Hypothalamus (tissue), 51 donors: Measurements from ENCODE around the gene VSTM4.

Experiments
- DNase-seq, 51 donors: peaks; one replicate each; lab custom pipeline; 2025; lab: John Stamatoyannopoulos, UW

Gene VSTM4

DNA sequence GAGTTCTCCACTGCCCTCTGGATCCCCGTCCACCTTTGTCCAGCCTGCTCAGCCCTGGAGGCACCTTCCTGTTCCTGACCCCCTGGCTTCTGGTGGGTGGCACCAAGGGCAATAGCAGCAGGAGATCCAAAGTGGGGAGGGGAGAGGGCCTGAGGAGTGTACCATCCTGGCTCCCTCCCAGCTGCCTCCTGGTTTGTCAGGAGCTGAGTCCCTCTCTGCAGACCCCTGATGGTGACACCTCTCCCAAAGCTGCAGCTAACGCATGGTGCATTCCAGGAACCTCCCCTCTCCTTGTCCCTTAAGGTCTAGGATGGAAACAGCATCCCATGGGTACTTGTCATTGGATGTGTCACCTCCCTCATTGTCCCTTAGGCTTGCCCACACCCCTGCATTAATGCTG lies 39.6 kb downstream of the VSTM4 start:
- DNase-seq: no peak

DNA sequence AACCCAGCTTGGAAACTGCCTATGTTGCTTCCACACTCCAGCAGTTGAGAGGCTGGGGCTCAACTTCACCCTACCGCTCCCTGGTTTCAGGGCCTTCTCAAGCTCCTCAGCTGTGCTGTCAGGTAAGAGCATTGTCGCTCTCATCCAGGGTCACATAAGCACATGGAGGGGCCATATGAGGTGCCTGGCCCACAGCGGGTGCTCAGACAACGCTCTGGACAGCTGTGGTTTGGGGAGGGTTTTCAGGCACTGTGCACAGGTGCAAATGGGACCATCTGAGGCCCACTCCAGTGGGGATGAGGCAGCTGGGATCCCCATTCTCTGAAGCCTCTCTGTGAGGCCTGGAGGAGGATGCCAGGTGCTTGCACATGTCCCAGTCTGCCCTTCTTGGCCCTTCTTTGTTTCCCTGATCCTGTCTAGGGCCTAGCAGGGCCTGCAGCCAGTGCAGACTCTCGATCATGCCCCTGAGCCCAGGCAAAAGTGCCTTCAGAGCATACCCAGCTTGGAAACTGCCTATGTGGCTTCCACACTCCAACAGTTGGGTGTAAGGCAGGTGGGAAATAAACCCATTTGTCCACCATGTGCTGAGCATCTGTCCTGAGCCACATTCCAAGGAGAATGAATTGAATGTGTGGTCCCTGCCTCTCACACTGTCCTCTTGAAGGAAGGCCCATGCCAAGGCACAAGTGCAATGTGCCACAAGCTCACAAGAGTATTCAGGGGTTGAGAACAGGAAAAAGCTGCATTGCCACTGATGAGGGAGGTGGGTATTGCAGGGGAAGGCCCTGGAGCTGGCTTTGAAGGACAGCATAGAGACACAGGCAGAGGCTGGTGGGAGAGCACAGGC lies 40.3 kb downstream of the VSTM4 start:
- no peak for DNase-seq

DNA sequence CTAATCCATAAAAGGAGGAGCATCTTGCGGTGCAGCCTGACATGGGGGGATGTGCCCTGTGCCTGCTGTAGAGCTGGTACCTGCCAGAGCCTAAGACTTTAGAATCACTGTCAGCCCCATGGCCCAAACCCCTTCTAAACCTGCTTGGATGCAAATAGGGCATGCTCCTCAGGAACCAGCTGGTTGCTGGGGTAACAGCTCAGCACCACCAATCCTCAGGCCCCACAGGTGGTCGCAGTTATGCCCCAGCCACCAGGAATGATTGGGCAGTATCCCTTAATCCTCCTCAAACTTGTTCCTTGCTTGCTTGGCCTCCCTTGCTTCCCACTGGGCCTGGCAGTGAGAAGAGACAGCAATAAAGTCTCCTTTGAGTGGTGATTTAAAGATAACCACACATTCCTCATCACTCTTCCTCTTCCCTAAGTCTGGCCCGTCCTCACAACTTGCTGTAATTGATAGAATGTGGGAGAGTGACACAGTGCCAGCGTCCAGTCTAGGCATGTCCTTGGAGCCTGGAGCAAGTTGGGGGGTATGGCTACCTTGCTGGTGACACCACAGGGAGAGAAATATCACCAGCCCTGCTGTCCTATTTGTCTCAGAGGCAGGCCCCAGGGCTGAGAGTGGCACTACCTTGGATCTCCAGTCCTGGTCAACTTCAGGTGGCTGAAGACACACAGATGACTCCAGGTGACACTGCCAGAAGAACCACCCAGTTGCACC lies 43.0 kb downstream of the VSTM4 start:
- DNase-seq: no peak

DNA sequence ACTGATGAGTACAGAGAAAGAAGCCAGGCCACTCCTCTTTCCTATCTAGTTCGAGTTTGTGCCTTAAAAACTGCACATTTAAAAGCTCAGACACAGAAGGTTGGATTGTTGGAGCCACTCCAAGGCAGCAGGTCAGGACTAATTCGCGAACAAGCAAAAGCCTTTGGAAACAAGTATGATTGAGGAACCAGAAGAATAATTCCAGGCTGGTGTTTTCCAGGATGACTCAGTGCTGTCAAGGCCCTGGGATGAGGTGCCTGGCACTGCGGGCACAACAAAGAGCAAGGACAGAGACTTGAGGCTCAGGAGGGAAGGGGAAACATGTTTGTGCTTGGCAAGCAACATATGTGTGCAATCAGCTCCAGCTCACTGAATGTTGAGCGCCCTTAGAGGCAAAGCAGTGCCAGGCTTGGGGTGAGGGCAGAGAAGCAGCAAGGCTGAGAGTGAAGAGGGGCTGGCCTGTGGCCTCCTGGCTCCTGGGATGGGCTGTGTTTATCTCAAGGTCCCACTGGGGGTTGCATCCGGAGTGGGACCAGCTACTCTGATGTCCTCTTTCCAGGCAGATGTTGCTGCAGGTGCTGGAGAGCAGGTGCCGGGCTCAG lies 44.1 kb downstream of the VSTM4 start:
- no peak for DNase-seq

DNA sequence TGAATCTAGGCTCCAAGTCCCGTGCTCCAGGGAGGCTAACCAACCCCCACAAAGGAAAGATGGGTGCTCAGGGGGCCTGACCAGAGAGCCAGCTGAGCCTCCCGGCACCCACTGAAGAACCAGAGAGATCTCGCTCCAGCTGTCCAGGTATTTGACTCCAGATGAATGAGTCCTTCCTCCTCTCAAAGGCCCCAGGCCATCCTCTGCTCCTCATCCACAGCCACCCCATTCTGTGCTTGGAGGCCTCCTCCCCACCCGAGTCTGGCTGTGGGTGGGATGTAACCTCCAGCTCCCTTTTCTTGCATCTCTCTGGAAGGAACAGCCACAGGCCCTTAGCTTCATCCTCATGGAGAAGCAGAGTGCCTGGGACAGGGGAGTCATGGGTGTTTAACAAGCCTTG lies 44.6 kb downstream of the VSTM4 start:
- no peak for DNase-seq

DNA sequence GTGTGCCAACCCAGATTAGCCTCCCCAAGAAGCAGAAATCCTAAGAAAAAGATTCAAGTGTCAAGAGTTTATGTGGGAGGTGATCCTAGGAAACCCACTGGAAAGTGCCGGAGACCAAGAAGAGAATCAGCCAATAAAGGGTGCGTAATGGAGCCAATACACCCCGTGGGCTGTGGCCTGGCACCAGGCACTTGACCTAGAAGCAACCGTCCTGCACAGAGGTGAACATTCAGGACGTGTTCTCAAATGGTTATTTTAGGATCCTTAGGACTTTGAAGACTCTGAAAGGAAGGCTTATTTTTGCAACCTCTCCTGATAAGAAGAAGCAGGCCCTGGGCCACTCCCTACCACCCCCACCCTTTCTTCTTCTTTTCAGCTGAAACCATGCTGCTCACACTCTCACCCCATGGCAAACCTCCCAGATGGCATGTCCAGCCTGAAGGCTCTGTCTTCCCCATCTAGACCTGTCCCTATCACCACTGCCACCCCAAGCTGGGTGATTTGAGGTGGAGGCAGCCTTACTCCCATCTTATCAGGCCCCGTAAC lies 46.6 kb downstream of the VSTM4 start:
- DNase-seq: no peak

DNA sequence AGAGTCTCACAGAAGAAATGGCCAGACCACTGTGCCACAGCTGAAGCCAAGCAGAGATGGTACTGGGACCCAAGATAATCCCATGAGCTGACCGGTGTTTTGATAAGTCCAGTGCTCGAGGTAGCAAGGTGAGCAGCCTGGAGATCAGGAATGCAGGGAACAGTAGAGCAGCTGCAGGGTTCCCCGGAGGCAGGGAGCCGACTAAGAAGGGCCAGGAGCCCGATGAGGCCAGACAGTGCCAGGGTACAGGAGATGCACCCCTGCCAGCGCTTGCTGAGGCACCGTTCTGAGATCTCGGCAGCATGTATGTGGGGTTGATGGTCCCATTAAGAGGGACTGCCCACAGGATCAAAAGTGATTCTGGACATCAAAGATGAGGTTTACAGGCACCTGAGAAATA lies 47.1 kb downstream of the VSTM4 start:
- DNase-seq: no peak

DNA sequence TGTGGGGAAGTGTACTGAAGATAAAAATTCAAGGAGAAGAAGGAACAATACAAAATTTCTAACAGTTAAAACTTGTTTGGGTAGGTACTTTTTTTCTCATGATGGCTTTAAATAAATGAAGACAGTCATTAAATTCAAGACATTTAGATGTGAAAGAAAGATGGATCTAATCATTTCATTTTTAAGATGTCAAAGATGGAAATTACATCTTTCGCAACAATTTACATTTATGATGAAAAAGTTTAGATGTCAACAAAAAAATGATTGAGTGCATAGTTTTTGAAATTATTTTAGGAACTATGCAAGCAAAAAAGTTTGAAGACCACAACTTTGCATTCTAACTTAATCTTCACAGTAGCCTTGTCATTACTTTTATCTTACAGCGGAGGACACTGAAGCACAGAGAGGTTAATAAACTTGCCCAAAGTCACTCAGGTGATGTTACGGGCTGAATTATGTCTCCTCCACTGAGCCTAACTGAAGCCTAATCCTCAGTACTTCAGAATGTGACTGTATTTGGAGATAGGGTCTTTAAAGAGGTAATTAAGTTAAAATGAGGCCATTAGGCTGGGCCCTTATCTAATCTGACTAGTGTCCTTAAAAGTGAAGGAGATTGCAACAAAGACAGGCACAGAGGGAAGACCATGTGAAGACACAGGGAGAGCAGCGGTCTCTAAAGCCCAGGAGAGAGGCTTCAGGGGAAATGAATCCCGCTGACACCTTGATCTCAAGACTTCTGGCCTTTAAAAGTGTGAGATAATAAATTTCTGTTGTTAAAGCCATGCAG lies 48.2 kb downstream of the VSTM4 start:
- DNase-seq: no peak

DNA sequence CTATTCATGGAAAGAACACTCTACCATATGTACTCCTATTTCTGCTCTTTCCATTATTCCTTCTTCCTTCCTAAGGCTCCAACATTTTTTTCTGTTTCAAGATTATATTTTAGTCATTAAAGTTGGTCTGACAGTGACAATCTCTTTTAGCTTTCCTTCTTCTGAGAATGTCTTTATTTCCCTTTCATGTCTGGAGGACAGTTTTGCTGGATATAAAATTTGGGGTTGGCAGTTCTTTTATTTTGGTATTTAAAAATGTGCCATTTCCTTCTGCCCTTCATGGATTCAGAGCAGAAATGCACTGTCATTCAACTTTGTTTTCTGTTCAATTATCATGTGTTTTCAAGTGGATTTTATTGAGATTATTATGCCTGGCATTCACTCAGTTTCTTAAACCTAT lies 53.1 kb downstream of the VSTM4 start:
- DNase-seq: no peak

DNA sequence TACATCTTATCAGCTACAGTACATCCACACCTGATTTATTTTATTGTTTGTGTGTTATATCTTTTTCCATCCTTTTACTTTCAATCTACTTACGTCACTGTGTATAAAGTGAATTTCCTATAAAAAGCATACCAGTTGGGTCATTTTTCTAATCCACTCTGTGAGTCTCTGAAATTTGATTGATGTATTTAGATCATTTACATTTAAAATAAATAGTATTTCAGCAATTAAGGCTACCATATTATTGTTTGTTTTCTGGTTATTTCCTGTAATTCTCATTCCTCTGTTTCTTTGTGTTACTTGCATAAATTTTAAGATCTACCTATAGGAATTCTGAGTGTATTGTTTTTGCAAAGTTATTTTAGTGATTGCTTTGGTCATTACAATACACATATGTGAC lies 53.7 kb downstream of the VSTM4 start:
- no peak for DNase-seq

DNA sequence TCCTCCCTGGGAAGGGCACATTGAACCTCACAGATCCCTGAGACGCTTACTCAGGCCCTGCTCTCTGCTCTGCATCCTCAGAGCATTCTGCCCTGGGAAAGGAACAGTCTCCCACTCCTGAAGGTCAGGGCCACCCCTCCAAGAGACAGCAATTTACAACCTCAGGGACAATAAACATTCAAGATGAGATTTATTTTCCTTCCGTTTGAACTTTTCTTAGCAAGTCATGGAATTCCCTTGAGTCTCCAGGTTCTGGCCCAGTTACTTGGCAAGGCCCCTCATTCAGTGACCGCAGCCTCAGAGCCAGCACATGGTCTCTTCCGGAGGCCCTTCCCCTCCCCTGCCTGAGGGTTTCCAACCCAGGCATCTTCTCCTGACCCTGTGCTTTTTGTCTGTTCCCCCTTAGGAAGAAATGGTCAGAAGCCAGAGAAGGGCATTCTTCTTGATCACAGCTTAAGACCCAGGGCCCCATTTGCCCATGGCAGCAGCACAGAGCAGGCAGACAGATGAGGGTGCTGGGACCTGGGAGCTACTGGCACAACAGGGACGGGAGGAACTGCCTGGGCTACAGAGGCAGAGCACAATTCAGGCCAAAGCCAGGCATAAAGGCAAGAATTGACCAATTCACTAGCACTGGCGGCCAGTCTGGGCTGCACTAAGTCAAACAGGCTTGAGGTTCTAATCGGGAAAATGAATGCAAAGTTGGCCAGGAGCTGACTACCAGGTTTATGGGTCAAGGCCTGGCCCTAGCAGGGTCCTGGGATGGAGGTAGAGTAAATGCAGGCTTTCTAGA lies 56.7 kb downstream of the VSTM4 start:
- DNase-seq: no peak

DNA sequence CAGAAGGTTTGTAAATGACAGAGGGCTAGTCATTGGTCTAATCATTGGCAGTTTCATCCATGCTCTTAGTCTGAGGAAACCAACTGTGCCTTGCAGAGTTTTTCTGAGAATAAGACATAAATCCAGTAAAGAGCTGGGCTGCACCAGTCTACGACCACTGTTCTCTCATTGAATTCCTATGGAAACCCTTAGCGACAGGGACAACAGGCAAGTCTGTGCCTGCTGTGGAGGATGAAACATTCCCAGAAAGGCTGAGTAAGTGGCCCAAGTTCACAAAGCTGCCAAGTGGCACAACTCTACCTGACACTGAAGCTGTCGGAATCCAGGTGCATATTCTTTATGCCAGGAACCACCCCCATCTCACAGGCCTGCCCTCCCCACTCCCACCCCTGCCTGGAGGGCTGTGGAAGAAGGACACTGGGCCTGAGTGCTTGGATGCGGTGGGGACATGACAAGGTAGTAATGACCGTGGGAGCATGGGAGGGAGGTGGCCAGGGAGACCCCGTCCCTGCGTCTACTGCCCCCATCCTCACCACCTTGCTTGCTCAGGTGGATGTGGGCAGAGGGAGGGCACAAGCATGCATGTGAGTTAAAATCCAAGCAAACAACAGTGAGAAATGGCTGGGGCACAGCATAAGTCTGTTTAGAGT lies 58.0 kb downstream of the VSTM4 start:
- no peak for DNase-seq

DNA sequence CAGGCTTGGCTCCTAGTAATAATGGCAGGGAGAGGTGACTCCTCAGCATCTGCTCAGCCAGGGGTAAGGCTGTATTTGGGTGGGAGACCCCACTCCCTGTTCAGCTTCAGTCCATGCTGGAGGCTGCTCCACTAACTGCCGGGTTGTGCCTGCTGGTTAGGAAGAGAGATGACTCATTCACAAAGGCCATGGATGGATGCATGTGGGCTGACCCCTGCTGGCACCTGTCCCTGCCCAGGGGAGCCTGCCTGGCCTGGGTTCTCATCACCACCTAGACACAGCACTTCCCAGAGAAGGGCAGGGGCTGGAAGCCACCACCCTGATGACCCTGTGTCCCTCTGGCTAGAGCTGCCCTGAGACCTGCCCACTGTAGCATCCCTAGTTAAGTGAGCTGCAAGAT lies 59.0 kb downstream of the VSTM4 start:
- DNase-seq: no peak

DNA sequence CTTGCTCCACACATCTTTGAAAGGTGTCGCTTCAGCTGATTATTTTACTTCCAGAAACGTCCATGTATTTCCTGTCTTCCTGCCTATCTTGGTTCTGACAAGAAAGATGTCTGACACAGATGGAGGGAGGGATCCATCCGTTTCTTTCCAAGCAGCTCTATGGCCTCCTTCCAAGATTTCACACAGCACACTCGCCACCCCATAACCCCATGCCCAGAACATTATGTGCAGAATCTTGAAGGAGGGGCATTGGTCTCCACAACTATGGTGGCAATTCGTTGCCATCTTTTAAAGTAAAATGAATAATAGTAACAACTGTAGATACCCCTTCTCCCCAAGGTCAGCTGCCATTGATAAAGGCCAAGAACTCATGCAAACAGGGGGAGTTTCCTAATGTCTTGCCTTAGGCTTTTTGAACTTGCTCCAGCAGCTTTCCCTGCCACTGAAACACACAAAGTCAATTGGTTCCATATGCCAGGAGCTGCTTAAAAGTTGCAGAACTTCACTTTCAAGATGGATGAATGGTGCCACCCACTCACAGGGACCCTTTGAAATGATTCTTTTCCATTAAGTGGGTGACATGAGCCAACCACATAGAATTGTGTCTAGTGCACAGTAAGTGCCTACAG lies 60.0 kb downstream of the VSTM4 start:
- DNase-seq: no peak

DNA sequence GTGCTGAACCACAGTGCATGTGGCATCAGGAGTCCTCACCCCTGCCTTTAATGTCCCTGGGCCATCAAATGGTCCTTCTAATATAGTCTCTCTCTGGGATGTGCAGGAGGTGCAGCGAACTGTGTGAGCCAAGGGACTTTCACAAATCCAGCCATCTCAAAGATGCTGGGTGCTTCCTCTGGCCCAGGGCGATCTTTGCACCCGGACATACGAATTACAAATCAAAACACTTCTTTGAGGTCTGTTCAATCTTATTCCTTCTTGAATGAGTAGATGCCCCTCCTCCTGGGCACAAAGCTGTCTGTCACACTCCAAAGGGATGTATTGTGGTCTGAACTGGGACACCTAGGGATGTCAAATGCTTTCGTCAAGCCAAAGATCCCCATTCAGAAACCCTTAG lies 60.6 kb downstream of the VSTM4 start:
- no peak for DNase-seq

DNA sequence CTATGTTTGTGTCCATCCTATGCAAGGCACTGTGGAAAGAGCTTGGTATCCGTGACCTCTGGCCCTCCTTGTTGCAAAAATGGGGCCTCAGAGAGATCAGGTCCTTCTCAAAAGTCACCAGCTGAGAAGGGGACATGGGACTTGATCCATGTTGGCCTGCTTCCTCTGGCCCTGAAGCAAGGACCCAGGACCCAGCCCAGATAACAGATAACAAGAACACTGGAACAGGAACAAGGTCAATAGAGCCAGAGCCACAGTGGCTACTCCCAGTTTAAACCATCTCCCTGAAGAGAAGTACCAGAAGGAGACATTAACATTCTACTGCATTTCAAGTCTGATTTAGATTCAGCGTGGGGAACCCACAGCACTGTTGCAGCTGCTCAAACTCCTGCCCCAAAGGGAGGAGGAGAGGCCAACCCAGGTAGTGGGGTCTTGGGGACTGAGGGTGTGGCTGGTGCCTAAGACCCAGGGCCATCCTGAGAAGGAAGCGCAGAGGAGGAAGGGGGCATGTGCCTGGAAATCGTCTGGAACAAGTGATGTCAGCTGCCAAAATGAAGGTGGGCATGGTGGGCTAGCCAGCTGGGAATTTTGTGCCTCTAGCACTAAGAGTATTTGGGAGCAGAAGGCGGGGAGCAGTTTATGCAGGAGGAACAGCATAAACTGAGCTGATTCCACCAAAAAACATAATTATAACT lies 61.2 kb downstream of the VSTM4 start:
- no peak for DNase-seq

DNA sequence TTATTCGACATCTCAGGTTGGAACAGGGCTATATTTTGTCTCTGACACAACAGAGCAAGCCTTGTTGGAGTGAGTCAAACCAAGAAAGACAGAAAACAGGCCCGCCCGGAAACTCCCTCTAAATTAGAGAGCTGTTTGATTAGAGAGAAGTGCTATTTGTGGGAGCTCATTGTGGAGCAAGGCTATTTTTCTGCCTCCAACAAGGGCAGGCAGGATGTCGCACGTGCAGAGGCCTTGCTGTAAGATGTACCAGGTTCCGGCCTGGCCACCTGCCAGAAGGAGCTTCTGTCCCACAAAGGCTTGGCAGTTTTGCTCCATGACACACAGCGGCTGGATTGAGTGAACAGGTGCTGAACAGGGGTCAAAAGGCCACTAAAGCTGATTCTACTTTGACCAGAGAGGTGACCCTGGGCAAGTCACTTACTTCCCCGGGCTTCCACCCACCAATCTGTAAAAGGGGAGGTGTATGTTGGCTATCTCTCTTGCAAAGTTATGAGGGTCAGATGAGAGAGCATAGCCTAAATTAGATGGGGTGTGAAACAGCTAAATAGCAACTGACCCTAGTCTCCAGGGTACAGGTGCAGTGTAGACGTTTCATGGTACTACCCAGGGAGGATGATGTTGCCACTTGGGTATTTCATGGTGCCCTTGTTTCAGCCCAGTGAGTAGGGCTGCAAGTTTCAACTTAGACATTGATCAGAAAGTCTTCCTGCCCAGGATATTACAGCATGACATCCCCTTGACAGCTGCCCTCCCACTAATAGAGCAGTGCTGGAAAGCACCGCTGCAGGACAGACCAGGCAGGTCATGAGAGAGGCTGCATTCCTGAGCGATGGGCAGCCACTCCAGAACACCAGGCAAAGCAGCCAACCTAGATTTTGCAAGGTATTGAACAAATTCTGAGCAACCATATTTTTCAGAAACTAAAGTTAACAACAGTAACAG lies 62.0 kb downstream of the VSTM4 start:
- DNase-seq: no peak
